Fibroblast of lung (primary cell): ENCODE results near the gene DENND11. TPM values are rescaled to one million over a fixed set of nuclear protein-coding genes. Genes with fewer than 3 reads are reported as not detected.

Experiments used
- DNase-seq, 2 donors: peaks; one replicate each; pipeline versions ENCODE4 v3.0.0 to v3.0.0-alpha.2; 2010; ENCODE audit warnings: low read depth in 2 of 2
- H2AFZ ChIP-seq: 2 replicates; pipeline ENCODE4 v1.5.1; 2012; ENCODE audit warnings: low read length, control low read depth, inconsistent platforms
- H3K27ac ChIP-seq: 2 replicates; pipeline ENCODE4 v1.5.1; 2011; ENCODE audit warnings: low read length, control low read depth; ENCODE audit not compliant: insufficient read depth
- H3K27me3 ChIP-seq: 2 replicates; pipeline ENCODE4 v1.5.1; 2011; ENCODE audit warnings: mild to moderate bottlenecking, low read length; ENCODE audit not compliant: control insufficient read depth, insufficient read depth
- H3K36me3 ChIP-seq: 2 replicates; pipeline ENCODE4 v1.5.1; 2011; ENCODE audit warnings: low read length; ENCODE audit not compliant: control insufficient read depth, insufficient read depth
- H3K4me1 ChIP-seq: 2 replicates; pipeline ENCODE4 v1.5.1; 2011; ENCODE audit warnings: low read length; ENCODE audit not compliant: control insufficient read depth, insufficient read depth; ENCODE audit errors: extremely low read depth
- H3K4me2 ChIP-seq: 2 replicates; pipeline ENCODE4 v1.5.1; 2011; ENCODE audit warnings: low read length, control low read depth; ENCODE audit not compliant: insufficient read depth; ENCODE audit errors: extremely low read depth
- H3K4me3 ChIP-seq, 4 experiments: fragments of 200-600 bp in 1 of 4; sonication (generic) in 1 of 4; replicated peaks in 1 of 4; 2 replicates each; pipeline ENCODE4 v1.5.1; 2011 to 2016; ENCODE audit warnings: low read length in 4 of 4, low read depth in 3 of 4, mild to moderate bottlenecking in 3 of 4, control low read depth in 2 of 4, inconsistent platforms in 1 of 4, mixed read lengths in 1 of 4; ENCODE audit not compliant: insufficient read depth in 1 of 4; ENCODE audit errors: control extremely low read depth in 1 of 4
- H3K79me2 ChIP-seq: 2 replicates; pipeline ENCODE4 v1.5.1; 2012; ENCODE audit warnings: mild to moderate bottlenecking, low read length, inconsistent platforms; ENCODE audit not compliant: control insufficient read depth, insufficient read depth
- H3K9ac ChIP-seq: 2 replicates; pipeline ENCODE4 v1.5.1; 2011; ENCODE audit warnings: mild to moderate bottlenecking, low read length, control low read depth; ENCODE audit not compliant: insufficient read depth
- H3K9me3 ChIP-seq: 2 replicates; pipeline ENCODE4 v1.5.1; 2012; ENCODE audit warnings: low read depth, low read length; ENCODE audit not compliant: control insufficient read depth, insufficient read depth
- H4K20me1 ChIP-seq: 2 replicates; pipeline ENCODE4 v1.5.1; 2011; ENCODE audit warnings: low read length; ENCODE audit not compliant: control insufficient read depth, insufficient read depth; ENCODE audit errors: extremely low read depth
- EZH2 ChIP-seq: IDR thresholded peaks from 2 replicates; pipeline ENCODE4 v1.5.1; 2012; ENCODE audit warnings: low read length, control low read depth, mild to moderate bottlenecking; ENCODE audit errors: missing control alignments
- polyA plus RNA-seq, 2 donors: library from polyadenylated mRNA; depleted of rRNA in 1 of 2; stranded (reverse) in 1 of 2; unstranded in 1 of 2; fragments of >200 nt; gene quantifications; 2 replicates each; pipeline ENCODE4 v1.2.1, GENCODE V29; 2011 to 2012; ENCODE audit warnings: missing spikeins in 1 of 2
- total RNA-seq: library from RNA; depleted of rRNA; stranded (reverse); fragments of >200 nt; gene quantifications from 2 replicates; pipeline ENCODE4 v1.2.1, GENCODE V29; 2014
- TF ChIP-seq, protein P1 (sequence below), 2 donors: IDR thresholded peaks in 1 of 2; conservative IDR thresholded peaks in 1 of 2; 1 replicate in 1 of 2; 2 replicates in 1 of 2; pipeline ENCODE4 v1.5.1; 2011 to 2012; ENCODE audit warnings: low read length in 2 of 2, control low read depth in 1 of 2, inconsistent platforms in 1 of 2, low read depth in 1 of 2, mild to moderate bottlenecking in 1 of 2

Gene DENND11
- total and polyA plus RNA-seq, 2 donors (not counting 1 experiment from before 2014, with no cell fraction given): 2.7 to 6.1 TPM

DNA sequence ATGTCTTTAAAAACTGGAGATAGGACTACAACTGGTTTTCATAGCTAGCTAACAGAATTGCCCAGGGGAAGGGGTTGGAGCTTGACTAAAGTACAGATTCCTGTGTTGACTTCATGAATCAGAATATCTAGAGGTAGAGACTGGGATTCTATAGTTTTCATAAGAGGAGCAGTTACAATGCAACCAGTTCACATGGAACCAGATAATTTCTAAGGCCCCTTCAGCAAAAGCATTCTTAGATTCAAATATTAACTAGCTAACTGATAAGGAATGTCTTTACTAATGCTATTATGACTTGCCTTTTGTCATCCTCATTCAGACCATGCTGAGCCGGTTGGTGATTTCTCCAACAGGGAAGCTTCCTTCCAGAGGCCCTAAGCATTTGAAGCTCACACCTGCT lies 11.9 kb upstream of the DENND11 start:
- H3K79me2 ChIP-seq: no peaks in the 10 kb centered on the region

DNA sequence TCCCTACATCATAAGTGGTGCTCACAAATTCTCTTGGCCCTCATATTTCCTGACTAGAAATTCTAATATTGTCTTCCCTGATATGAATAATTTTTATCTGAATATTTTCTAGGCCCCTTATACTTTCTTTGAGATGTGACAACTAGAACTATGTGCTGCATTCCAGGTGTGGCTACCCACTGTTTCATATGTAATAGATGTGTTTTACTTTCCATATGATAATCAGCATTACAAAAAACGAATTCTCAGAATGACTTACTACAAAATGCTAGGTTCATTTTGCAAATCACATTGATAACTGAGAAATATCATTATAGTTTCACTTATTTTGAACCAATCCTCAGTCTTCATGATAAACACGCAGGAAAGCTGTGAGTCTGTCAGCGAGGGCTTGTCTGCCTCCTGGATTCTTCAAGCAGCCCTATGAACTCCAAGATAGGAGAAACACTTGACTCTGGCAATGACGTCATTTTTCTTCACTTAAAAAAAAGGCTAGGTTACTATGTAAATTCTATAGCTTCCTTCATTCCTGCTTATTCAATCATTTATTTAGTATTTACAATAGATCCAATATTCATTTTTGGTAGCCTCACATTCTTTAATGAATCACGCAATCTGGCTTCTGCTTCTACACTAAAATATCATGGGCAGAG lies 10.8 kb upstream of the DENND11 start:
- Histone ChIP-seq H3K9ac (no peak overlapping the region), H4K20me1 (no peaks in the 10 kb centered on the region), H3K4me3 (no peak overlapping the region), H3K36me3 (no peaks in the 10 kb centered on the region), H3K27ac (no peak overlapping the region), H3K79me2 (no peaks in the 10 kb centered on the region), H3K4me2 (no peak overlapping the region), H3K27me3 (no peaks in the 10 kb centered on the region), H2AFZ (no peak overlapping the region), H3K4me1 (no peaks in the 10 kb centered on the region), H3K9me3 (no peaks in the 10 kb centered on the region)
- TF ChIP-seq EZH2: no peak
- TF ChIP-seq, protein P1, sequence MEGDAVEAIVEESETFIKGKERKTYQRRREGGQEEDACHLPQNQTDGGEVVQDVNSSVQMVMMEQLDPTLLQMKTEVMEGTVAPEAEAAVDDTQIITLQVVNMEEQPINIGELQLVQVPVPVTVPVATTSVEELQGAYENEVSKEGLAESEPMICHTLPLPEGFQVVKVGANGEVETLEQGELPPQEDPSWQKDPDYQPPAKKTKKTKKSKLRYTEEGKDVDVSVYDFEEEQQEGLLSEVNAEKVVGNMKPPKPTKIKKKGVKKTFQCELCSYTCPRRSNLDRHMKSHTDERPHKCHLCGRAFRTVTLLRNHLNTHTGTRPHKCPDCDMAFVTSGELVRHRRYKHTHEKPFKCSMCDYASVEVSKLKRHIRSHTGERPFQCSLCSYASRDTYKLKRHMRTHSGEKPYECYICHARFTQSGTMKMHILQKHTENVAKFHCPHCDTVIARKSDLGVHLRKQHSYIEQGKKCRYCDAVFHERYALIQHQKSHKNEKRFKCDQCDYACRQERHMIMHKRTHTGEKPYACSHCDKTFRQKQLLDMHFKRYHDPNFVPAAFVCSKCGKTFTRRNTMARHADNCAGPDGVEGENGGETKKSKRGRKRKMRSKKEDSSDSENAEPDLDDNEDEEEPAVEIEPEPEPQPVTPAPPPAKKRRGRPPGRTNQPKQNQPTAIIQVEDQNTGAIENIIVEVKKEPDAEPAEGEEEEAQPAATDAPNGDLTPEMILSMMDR (conservative IDR thresholded peaks at IDR 0.05 in 1 of 2, IDR thresholded peaks at IDR 0.05 in 1 of 2; ENCODE audit: low read depth in 1 of 2, low read length in 2 of 2): no peak
- DNase-seq: no peak

More for the DNA sequence above, 11.9 kb upstream of the DENND11 start:
- no peaks in the 10 kb centered on the region for H3K4me1 ChIP-seq
- no peak overlapping the region for H3K9ac ChIP-seq
- H4K20me1 ChIP-seq: no peaks in the 10 kb centered on the region
- H3K4me3 ChIP-seq: no peak overlapping the region
- TF ChIP-seq, protein P1 (conservative IDR thresholded peaks at IDR 0.05 in 1 of 2, IDR thresholded peaks at IDR 0.05 in 1 of 2; ENCODE audit: low read depth in 1 of 2, low read length in 2 of 2): no peak
- no peak for TF ChIP-seq EZH2
- H3K4me2 ChIP-seq: no peak overlapping the region
- no peaks in the 10 kb centered on the region for H3K9me3 ChIP-seq
- DNase-seq: no peak
- H2AFZ ChIP-seq: no peak overlapping the region
- H3K36me3 ChIP-seq: no peaks in the 10 kb centered on the region
- H3K27me3 ChIP-seq: no peaks in the 10 kb centered on the region
- H3K27ac ChIP-seq: no peak overlapping the region

DNA sequence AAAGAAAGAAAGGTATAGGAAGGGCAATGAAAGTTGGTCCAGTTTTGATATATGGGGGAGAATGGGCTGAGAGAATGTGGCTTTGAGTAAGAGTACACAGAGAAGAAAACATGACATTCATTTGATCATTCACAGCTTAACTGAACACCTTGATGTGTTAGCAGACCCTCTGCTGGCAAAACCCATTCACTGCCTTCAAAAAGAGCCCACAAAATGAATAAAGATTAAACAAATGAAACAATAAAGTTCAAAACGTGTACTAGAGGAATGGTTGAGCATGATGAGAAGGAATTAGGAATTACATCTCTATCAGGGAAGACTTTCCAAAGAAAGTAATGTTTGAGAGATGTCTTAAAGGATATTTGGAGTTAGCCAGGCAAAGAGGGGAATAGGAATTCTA lies 8.3 kb upstream of the DENND11 start:
- no peaks in the 10 kb centered on the region for H4K20me1 ChIP-seq
- no peaks in the 10 kb centered on the region for H3K4me1 ChIP-seq
- no peaks in the 10 kb centered on the region for H3K27me3 ChIP-seq

More for the DNA sequence above, 8.3 kb upstream of the DENND11 start:
- TF ChIP-seq, protein P1 (conservative IDR thresholded peaks at IDR 0.05 in 1 of 2, IDR thresholded peaks at IDR 0.05 in 1 of 2; ENCODE audit: low read depth in 1 of 2, low read length in 2 of 2): no peak
- no peak for TF ChIP-seq EZH2
- H3K4me3 ChIP-seq: no peak overlapping the region
- no peaks in the 10 kb centered on the region for H3K79me2 ChIP-seq
- no peaks in the 10 kb centered on the region for H3K36me3 ChIP-seq
- no peak for DNase-seq
- no peak overlapping the region for H2AFZ ChIP-seq
- H3K9me3 ChIP-seq: no peaks in the 10 kb centered on the region
- H3K9ac ChIP-seq: no peak overlapping the region
- H3K4me2 ChIP-seq: no peak overlapping the region
- no peak overlapping the region for H3K27ac ChIP-seq
